Breast epithelium (tissue), 3 donors: ENCODE data around the gene COX7A2.

Experiments used
- POLR2A ChIP-seq: fragments of 450-650 bp; IDR thresholded peaks from one replicate; pipeline ENCODE4 v1.6.1; 2016; ENCODE audit warnings: antibody characterized with exemption, mild to moderate bottlenecking, moderate library complexity
- POLR2AphosphoS5 ChIP-seq, 3 donors: sonication (generic); formaldehyde crosslinking; IDR thresholded peaks; one replicate each; pipeline ENCODE4 v1.6.1; 2017; ENCODE audit warnings: antibody characterized with exemption in 3 of 3
- TF ChIP-seq, protein P1 (sequence below), 3 donors: fragments of 450-650 bp; IDR thresholded peaks; one replicate each; pipeline ENCODE4 v1.5.1; 2016 to 2017; ENCODE audit warnings: antibody characterized with exemption in 3 of 3, mild to moderate bottlenecking in 3 of 3, moderate library complexity in 3 of 3

DNA sequence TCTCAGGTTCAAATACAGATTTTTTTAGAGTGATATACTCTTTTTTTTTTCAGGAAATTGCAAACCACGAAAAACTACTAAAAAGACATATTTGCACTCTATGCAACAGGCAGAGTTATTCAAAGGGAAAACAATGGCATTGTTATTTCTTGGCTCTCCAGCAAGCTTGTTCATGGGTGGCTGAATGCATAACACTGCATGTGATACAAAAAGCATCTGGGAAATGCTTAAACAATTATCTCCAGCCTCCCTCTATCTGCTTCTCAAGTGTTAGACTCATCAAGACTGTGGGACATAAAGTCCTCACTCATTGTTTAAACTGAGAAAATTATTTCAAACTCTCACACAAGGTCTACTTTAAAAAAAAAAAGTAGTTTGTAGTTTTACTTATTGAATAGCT is 30.5 kb downstream of the COX7A2 start:
- TF ChIP-seq POLR2A (no peak), POLR2AphosphoS5 (IDR thresholded peaks at IDR 0.05) (no peak)
- TF ChIP-seq, protein P1, sequence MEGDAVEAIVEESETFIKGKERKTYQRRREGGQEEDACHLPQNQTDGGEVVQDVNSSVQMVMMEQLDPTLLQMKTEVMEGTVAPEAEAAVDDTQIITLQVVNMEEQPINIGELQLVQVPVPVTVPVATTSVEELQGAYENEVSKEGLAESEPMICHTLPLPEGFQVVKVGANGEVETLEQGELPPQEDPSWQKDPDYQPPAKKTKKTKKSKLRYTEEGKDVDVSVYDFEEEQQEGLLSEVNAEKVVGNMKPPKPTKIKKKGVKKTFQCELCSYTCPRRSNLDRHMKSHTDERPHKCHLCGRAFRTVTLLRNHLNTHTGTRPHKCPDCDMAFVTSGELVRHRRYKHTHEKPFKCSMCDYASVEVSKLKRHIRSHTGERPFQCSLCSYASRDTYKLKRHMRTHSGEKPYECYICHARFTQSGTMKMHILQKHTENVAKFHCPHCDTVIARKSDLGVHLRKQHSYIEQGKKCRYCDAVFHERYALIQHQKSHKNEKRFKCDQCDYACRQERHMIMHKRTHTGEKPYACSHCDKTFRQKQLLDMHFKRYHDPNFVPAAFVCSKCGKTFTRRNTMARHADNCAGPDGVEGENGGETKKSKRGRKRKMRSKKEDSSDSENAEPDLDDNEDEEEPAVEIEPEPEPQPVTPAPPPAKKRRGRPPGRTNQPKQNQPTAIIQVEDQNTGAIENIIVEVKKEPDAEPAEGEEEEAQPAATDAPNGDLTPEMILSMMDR (IDR thresholded peaks at IDR 0.05), result no peak
